GM18517 (cell line): ENCODE measurements around the gene ZNF385C.
"Not testable (repeated sequence)": the region's sequence is repeated elsewhere in the genome, so short reads cannot be mapped to it uniquely, and the experiment has no call there.

Experiments used
- ATAC-seq: cut with Tn5 transposase; IDR thresholded peaks from one replicate; pipeline ENCODE4 v1.9.1; 2021; ENCODE audit warnings: mild to moderate bottlenecking, moderate library complexity; ENCODE audit not compliant: unreplicated experiment

Gene ZNF385C

DNA sequence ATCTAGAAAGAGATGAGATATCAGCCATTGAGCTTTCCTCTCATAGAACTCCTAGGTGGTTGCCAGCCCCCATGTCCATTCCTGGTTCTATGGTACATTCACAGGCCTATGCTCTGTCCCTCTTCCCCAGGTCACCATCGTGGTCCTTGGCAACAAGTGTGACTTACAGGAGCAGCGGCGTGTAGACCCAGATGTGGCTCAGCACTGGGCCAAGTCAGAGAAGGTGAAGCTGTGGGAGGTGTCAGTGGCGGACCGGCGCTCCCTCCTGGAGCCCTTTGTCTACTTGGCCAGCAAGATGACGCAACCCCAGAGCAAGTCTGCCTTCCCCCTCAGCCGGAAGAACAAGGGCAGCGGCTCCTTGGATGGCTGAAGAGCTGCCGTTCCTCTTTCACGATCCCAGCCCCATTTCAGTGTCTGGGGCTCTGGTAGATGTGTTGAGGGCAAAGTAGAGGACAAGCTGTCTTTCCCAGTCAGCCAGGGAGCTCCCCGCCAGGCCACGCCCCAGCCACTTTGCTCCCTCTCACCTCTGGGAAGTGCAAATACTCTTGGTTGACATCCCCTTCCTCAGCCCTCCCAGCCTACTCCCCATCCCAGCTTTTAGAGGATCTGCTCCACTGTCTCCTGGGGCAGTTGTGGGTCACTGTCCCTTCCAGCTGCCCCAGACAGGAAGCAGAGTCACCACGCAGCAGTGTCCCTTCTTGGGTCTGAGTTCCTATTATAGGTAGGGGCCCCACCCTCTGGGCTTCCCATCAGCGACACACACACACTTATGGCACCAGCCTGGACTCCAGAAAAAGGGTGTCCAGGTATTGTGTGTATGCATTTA lies 74.5 kb downstream of the ZNF385C start:
- no peak for ATAC-seq

GRCh38 chr17:42020845-42021244 lies 77.4 kb downstream of the ZNF385C start:
- ATAC-seq: not testable (repeated sequence)

DNA sequence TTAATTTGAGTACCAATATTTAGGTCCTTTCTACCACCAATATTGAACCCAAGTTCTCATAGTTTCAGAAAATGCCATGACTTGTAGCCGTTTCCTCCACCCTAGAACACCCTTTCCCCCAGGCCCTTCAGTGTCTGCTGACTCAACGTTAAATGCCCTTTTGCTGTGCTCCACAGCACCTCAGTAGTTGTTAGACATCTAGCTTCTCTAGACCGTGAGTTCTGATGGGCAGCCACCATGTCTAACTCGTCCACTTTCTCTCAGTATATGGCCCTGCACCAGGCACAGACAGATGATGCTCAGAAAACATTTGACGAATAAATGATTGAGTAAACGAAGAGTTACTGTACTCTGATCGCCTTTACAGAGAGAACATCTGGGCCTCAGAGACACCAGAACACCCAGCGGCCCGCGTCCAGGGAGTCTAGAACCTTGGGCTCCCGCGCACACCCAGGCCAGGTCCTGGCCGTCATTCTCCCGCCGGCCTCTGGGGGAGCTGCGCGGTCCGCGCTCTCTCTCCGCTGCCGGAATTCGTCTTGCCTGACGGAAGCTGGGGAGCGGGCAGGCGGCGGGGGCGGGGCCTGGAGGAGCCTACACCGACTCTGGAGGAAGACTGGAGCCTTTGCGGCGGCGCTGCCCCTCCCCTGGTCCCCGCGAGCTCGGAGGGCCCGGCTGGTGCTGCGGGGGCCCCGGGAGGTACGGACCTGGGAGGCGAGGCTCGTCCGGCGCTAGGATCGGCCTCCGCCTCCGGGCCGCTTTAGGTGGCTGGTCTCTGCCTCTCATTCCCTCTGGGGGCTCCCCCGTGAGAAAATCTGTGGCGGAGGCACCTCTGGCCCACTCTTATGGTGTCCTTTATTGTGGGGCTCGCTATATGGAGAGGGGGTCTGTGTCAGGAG lies 78.5 kb downstream of the ZNF385C start, which contains the start of gene NKIRAS2:
Gene NKIRAS2 (plus strand): TSS at position 582 of the 896 bp plus-strand sequence. CDS start 1,488 bp downstream, outside the sequence.
- ATAC-seq: no peak

DNA sequence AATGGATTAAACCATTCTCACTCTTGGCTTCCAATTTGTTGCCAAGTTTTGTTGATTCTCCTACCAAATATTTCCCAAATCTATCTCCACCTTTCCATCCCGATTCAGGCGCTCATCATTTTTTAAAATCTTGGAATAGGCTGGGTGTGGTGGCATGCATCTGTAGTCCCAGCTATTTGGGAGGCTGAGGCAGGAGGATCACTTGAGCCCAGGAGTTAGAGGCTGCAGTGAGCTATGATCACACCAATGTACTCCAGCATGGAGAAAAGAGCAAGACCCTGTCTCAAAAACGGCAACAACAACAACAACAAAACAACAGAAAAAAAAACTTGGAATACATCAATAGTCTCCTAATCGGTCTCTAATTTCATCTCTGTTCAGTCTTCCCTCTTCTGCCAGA lies 79.3 kb downstream of the ZNF385C start:
- ATAC-seq: no peak

DNA sequence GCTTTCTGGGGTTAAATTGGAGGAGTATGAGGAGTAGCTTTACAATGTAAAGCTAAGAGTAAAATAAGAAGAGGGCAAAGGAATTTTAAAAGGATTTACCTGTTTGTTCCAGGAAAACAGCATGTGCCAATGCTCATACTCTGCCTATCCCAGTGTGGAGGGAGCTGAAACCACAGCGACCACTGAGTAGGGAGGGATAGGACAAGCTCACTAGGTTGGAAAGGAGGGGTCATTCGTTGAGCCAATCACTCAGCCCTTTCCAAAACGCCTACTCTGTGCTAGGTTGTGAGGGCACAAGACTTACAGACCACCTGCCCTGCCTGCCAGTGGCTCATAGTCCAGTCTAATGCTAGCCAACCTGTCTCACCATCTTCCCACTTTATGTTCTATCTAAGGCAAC lies 79.9 kb downstream of the ZNF385C start:
- ATAC-seq: no peak

GRCh38 chr17:42017866-42018200 lies 80.4 kb downstream of the ZNF385C start:
- ATAC-seq: no peak

DNA sequence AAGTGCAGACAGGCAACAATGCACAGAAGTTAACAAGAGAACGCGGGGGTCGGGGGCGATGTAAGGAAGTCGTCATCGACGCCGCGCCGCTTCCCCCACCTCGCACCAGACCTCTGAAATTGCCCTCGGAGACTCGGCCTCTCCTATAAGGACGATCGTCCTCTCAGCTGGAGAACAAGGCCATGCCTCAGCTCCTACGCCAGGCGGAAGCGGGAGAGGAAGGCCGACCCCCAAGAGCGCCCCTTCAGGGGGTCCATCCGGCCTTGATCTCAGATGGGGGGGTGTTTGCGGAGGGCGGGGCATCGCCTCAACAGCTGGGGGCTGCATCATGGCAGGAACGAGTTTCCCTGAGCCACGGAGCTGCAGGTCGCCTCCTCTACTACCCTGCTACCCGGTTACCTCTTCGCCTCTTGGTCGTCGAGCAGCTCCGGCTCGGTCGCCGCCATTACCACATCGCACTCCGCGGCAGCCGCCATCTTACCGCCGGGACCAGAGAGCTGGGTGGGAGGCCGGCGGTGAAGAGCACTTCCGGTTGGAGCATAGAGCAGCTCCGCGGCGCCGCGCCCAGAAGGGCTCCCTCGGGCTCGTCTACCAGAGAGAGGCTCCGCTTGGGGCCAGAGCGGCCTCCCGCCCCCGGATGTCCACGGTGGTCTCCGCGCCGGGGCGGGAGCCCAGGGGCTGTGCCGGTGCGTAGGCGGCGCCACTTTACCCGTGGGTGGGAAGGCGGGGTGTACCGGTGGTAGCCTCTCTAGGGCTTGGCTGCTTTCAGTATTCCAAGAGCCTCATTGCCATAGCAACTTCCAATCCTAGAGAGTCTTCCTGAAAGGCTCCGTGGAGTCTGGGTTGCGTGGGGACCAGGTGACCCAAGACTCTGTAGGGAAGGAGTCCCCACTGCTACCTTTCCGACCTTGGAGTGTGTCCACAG lies 81.1 kb downstream of the ZNF385C start, which contains the start of gene DNAJC7:
Gene DNAJC7 (minus strand): TSS at position 499 of the 925 bp plus-strand sequence. CDS start 23 bp downstream, at position 476.
- ATAC-seq: peak; percentile 63

DNA sequence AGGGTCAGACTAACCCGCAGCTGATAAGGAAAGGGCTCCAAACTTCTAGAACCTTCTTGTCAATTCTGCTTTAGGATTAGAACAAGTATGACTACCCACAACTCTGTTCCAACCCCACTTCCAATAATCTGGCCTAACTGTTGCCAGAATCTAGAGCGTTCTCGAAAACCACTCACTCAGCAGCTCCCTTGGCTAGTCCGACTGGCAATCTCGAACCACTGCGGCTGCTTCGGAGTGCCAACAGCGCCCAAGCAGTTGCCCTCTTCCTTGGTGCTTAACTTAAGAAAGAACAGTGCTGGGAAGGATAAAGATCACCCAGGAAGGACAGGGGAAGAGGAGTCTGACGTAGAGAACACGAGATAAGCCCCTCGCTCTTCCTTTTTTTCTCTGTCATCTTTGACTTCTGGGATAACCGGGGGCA lies 81.9 kb downstream of the ZNF385C start:
- ATAC-seq: no peak

GRCh38 chr17:42013740-42014139 lies 84.5 kb downstream of the ZNF385C start:
- not testable (repeated sequence) for ATAC-seq

- not testable (repeated sequence) for ATAC-seq
Observed at GRCh38 chr17:42012363-42012762, 85.9 kb downstream of the ZNF385C start.

- ATAC-seq: no peak
Observed at GRCh38 chr17:42010898-42011516, 87.3 kb downstream of the ZNF385C start.

DNA sequence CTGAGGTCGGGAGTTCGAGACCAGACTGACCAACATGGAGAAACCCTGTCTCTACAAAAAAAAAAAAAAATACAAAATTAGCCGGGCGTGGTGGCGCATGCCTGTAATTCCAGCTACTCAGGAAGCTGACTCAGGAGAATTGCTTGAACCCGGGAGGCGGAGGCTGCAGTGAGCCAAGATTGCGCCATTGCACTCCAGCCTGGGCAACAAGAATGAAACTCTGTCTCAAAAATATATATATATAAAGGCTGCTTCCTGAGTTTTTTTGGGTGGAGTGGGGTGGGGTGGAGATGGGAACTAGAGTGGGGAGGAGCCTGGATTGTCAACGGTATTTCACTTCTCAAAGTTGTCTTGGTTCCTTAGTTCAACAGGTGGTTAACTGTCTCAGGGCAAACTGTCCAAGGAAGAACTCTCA lies 88.0 kb downstream of the ZNF385C start:
- ATAC-seq: not testable (repeated sequence)

GRCh38 chr17:42009170-42009569 lies 89.1 kb downstream of the ZNF385C start:
- ATAC-seq: no peak

DNA sequence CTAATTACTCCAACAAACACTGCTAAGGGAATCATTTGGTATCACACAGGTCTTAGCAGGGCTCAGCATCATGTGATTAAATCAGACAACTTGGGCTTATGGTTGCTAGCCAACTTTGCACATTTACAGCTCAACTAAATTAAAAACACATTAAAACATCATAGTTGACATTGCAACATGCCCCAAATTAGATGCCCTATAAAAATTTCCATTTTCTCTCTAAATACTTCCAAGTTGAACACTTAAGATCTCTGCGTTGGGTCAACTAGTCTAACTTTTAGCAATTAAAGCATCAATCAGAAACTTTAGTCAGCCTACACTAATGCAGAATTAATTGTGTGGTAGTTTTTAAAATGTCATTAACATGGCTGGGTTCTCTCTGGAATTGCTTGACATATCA lies 93.1 kb downstream of the ZNF385C start:
- ATAC-seq: no peak

DNA sequence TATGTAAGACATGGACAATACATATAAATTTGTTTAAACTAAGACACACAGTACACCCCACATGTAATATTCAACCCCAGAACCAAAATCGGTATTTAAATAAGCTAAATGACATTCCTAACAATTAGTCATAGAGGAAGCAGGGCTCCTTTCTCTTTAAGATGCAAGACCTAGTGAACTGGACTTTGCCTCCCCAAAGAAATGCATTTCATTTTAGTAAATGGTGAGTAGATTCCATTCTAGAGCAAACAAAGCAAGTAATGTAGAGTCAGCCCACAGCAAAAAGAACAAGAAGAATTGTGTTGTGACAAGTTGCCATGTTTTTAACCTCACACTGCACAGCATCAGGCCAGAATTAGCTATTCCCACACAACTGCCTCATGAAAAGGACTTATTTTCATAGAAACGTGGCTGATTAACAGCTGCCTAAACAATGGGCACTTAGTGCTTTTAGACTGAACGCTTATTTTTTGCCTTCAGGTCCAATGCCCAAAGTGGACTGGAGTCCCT lies 95.4 kb downstream of the ZNF385C start:
- no peak for ATAC-seq

- ATAC-seq: no peak
Observed at GRCh38 chr17:42002175-42002791, 96.0 kb downstream of the ZNF385C start.

DNA sequence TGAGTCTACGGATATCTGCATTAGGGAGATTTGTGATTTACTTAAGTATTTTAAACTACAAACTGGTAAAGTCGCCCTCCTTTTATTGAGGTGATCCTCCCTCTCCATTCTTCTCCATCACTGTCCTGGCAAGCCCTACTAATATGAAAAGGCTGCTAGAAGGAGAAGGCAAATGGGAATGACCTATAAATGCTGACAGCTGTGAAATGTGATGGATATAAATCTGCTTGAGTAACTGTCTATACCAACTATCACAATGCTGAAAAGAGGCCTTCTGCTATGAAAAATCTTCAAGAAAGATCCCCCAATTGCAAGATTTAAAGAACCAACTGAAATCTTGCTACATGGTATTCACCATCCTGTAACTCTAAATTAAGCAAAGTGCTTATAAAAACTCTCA lies 96.5 kb downstream of the ZNF385C start:
- ATAC-seq: no peak

DNA sequence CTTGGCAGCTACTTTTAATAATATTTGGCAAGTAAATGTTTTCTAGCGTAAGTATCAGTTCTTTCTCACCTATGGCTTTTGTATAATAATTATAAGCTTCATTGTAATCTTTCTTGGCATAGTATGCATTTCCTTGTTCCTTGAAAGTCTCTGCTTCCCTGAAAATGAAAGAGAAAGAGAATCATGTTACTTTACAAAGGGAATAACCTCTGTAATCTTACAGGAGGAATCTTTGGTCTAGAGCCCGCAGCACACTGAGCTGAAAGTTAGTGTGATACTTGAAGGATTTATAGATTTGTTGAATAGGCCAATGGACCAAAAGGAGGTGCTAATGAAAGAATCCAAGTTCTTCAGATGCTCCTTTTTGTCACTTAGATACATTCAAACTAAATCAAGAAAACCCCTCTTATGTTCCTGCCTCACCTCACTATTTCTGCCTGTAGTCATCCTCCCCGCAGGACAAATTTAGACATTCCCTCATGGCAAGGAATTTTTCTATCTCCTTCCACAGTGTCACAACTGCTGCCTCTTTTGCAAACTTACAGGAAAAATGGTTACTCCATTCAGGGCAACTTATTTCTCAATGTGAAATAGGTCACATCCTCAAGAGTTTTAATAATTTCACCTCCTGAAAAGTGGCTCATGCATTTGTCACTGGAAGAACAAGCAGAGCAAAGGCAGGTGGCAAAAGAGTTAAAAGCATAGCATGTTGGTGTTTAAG lies 97.7 kb downstream of the ZNF385C start:
- ATAC-seq: no peak

DNA sequence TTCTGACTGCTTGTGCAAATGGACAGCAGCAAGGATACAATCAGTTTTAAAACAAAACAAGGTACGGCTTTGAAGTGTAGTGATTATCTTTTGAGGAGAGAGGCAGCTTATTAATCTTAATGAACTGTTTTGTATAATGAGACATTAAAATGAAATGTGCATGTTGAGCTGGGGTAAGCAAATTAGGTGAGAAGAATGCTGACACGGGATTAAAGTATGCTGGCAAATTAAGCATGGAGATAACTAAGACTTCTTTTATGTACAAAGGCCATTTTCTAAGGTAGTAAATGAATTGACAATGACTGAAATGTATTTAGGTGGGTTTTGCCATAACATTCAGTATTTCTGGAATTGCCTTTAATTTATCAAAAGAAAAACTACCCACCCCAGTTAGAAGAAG lies 99.8 kb downstream of the ZNF385C start:
- no peak for ATAC-seq
